ENCODE data around the gene SLC8A1. TPM values are rescaled to one million over a fixed set of nuclear protein-coding genes. Genes with fewer than 3 reads are reported as not detected.

The SLC8A1 gene
- polyA plus RNA-seq, 5 donors, result 4.2 to 7.1 (median 5.4) TPM

GRCh38 chr2:40310303-40310702 lies 141.6 kb downstream of the SLC8A1 start:
- DNase-seq, result no peak

GRCh38 chr2:40304340-40304739 lies 147.6 kb downstream of the SLC8A1 start:
- DNase-seq, result no peak

GRCh38 chr2:40303746-40304145 lies 148.1 kb downstream of the SLC8A1 start:
- no peak for DNase-seq

GRCh38 chr2:40302751-40303325 lies 149.1 kb downstream of the SLC8A1 start:
- no peak for DNase-seq

- no peak for DNase-seq
Observed at GRCh38 chr2:40300391-40300790, 151.5 kb downstream of the SLC8A1 start.

- no peak for DNase-seq
Observed at GRCh38 chr2:40299781-40300180, 152.1 kb downstream of the SLC8A1 start.

- no peak for DNase-seq
Observed at GRCh38 chr2:40299173-40299572, 152.7 kb downstream of the SLC8A1 start.

- no peak for DNase-seq
Observed at GRCh38 chr2:40298026-40298425, 153.9 kb downstream of the SLC8A1 start.

- no peak for DNase-seq
Observed at GRCh38 chr2:40292291-40292690, 159.6 kb downstream of the SLC8A1 start.

- DNase-seq, result no peak
Observed at GRCh38 chr2:40289771-40290404, 162.0 kb downstream of the SLC8A1 start.

- DNase-seq, result no peak
Observed at GRCh38 chr2:40287773-40288172, 164.1 kb downstream of the SLC8A1 start.

- no peak for DNase-seq
Observed at GRCh38 chr2:40287195-40287594, 164.7 kb downstream of the SLC8A1 start.

- DNase-seq, result no peak
Observed at GRCh38 chr2:40286721-40287120, 165.2 kb downstream of the SLC8A1 start.

- DNase-seq, result no peak
Observed at GRCh38 chr2:40285391-40285790, 166.5 kb downstream of the SLC8A1 start.

GRCh38 chr2:40284797-40285196 lies 167.1 kb downstream of the SLC8A1 start:
- no peak for DNase-seq

- DNase-seq, result no peak
Observed at GRCh38 chr2:40283111-40283909, 168.6 kb downstream of the SLC8A1 start.

GRCh38 chr2:40282428-40282827 lies 169.5 kb downstream of the SLC8A1 start:
- DNase-seq, result no peak

- DNase-seq, result no peak
Observed at GRCh38 chr2:40281021-40281940, 170.6 kb downstream of the SLC8A1 start.

GRCh38 chr2:40279482-40279881 lies 172.4 kb downstream of the SLC8A1 start:
- DNase-seq, result no peak

GRCh38 chr2:40279001-40279400 lies 172.9 kb downstream of the SLC8A1 start:
- DNase-seq, result no peak

- no peak for DNase-seq
Observed at GRCh38 chr2:40276076-40276475, 175.8 kb downstream of the SLC8A1 start.

GRCh38 chr2:40274270-40274669 lies 177.6 kb downstream of the SLC8A1 start:
- no peak for DNase-seq

Data from right lung (tissue), 5 donors.